ENCODE results near the gene CPN2. TPM values are rescaled to one million over a fixed set of nuclear protein-coding genes. Genes with fewer than 3 reads are reported as not detected.
A peak's percentile ranks its signal among the peaks of the same experiment; 100 is the strongest.

Gene CPN2
- total and polyA plus RNA-seq, 3 donors from 2014 or later = 0.36 to 1.4 (median 1.1) TPM

- peak; percentile 28 for DNase-seq
- 75 to 81% methylated on average over 13 to 19 of the region's 19 CpGs for WGBS, 2 donors
- TF ChIP-seq POLR2A (IDR thresholded peaks at IDR 0.05) (no peak), CTCF (IDR thresholded peaks at IDR 0.05) (no peak)
- Histone ChIP-seq H3K27ac (no peak overlapping the region), H3K4me3 (no peak overlapping the region), H3K27me3 (no peaks in the 10 kb centered on the region), H3K9me3 (no peaks in the 10 kb centered on the region), H3K4me1 (peaks cover 3% of the 10 kb centered on the region), H3K36me3 (ENCODE audit: low read depth, missing control alignments) (no peaks in the 10 kb centered on the region)
- intact Hi-C loops (cut with DNase I; ENCODE audit: low total_unique reads) = no loop called here
Measured at GRCh38 chr3:194298331-194299227, 52.5 kb downstream of the CPN2 start.

GRCh38 chr3:194296454-194297263 lies 54.5 kb downstream of the CPN2 start:
- intact Hi-C loops (cut with DNase I; ENCODE audit: low total_unique reads) = no loop called here
- Histone ChIP-seq H3K27me3 (no peaks in the 10 kb centered on the region), H3K4me1 (peaks cover 3% of the 10 kb centered on the region), H3K9me3 (no peaks in the 10 kb centered on the region), H3K27ac (peak overlapping the region; percentile 3 to 59), H3K4me3 (peak overlapping the region; percentile 37 to 42), H3K36me3 (ENCODE audit: low read depth, missing control alignments) (no peaks in the 10 kb centered on the region)
- TF ChIP-seq CTCF (IDR thresholded peaks at IDR 0.05) = no peak
- TF ChIP-seq POLR2A (IDR thresholded peaks at IDR 0.05) = no peak
- 11 to 18% methylated on average over 14 to 40 of the region's 47 CpGs for WGBS, 2 donors
- DNase-seq = peak; percentile 71

GRCh38 chr3:194294895-194295214 lies 56.3 kb downstream of the CPN2 start:
- intact Hi-C loops (cut with DNase I; ENCODE audit: low total_unique reads) = no loop called here
- 76 to 78% methylated on average over 3 to 5 of the region's 5 CpGs for WGBS, 2 donors
- H3K4me1 ChIP-seq = peaks cover 3% of the 10 kb centered on the region
- no peak overlapping the region for H3K4me3 ChIP-seq
- no peaks in the 10 kb centered on the region for H3K27me3 ChIP-seq
- H3K36me3 ChIP-seq (ENCODE audit: low read depth, missing control alignments) = no peaks in the 10 kb centered on the region
- no peak overlapping the region for H3K27ac ChIP-seq
- H3K9me3 ChIP-seq = no peaks in the 10 kb centered on the region
- no peak for DNase-seq
- TF ChIP-seq CTCF (IDR thresholded peaks at IDR 0.05) (no peak), POLR2A (IDR thresholded peaks at IDR 0.05) (no peak)

- H3K27ac ChIP-seq = no peak overlapping the region
- peak; percentile 71 for DNase-seq
- H3K4me3 ChIP-seq = no peak overlapping the region
- H3K9me3 ChIP-seq = no peaks in the 10 kb centered on the region
- no peaks in the 10 kb centered on the region for H3K36me3 ChIP-seq (ENCODE audit: low read depth, missing control alignments)
- intact Hi-C loops (cut with DNase I; ENCODE audit: low total_unique reads) = no loop called here
- H3K4me1 ChIP-seq = peaks cover 3% of the 10 kb centered on the region
- no peaks in the 10 kb centered on the region for H3K27me3 ChIP-seq
- 82 to 85% methylated on average over 10 of the region's 10 CpGs for WGBS, 2 donors
- TF ChIP-seq POLR2A (IDR thresholded peaks at IDR 0.05) (no peak), CTCF (IDR thresholded peaks at IDR 0.05) (no peak)
Measured at GRCh38 chr3:194294199-194294894, 56.8 kb downstream of the CPN2 start.

Measured in testis (tissue), 3 donors.